Choroid plexus epithelial cell (primary cell): ENCODE data around the gene MACO1.

Source experiments
- DNase-seq: peaks from one replicate; pipeline ENCODE4 v3.0.0-alpha.2; 2010; ENCODE audit warnings: low read depth
- H3K4me3 ChIP-seq: 2 replicates; pipeline ENCODE4 v1.5.1; 2011; ENCODE audit warnings: low read depth, mild to moderate bottlenecking, control low read depth, low read length, moderate library complexity
- TF ChIP-seq, protein P1 (sequence below): conservative IDR thresholded peaks from 2 replicates; pipeline ENCODE4 v1.5.1; 2011; ENCODE audit warnings: low read depth, mild to moderate bottlenecking, control low read depth, inconsistent platforms, low read length, moderate library complexity

The MACO1 gene

DNA sequence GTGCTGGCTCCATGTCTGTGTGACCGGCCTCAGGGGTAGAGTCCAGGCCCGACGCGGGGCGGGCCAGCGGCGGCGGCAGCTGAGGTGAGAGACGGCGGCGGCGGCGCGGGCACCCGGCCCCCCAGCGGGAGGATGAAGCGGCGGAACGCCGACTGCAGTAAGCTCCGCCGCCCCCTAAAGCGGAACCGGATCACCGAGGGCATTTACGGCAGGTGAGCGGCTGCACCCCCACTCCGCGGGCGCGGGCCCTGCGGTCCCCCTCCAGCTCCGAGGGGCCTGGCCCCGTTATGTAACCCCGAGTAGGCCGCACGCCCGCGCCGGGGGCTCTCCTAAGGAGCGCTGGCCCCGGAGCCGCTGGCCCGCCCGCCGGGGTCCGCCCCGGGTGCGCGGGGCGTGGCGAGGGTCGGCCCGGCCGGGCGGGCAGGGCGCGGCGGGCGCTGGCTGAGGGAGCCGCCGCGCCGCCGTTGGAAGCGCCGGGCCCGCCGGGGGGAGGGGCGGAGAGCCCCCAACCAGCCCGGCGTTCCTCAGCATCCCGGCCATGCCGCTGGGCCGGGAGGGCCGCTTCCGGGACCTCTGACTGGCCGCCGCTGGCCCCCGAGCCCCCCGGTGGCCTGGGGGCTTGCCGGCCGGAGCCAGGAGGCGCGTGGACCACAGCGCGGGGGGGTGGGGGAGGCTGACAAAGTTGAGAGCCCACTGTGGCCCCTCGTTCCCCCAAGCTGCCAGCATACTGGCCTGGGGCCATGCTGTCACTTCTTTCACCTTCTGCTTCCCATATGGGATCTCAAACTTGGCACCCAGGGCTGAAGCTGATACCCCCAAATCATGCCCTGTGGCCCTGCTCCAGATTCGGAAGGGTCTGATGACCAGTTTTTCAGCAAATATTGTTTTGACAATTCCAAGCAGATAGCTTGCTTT lies 527 bp downstream of the MACO1 start:
- no peak for DNase-seq
- TF ChIP-seq, protein P1, sequence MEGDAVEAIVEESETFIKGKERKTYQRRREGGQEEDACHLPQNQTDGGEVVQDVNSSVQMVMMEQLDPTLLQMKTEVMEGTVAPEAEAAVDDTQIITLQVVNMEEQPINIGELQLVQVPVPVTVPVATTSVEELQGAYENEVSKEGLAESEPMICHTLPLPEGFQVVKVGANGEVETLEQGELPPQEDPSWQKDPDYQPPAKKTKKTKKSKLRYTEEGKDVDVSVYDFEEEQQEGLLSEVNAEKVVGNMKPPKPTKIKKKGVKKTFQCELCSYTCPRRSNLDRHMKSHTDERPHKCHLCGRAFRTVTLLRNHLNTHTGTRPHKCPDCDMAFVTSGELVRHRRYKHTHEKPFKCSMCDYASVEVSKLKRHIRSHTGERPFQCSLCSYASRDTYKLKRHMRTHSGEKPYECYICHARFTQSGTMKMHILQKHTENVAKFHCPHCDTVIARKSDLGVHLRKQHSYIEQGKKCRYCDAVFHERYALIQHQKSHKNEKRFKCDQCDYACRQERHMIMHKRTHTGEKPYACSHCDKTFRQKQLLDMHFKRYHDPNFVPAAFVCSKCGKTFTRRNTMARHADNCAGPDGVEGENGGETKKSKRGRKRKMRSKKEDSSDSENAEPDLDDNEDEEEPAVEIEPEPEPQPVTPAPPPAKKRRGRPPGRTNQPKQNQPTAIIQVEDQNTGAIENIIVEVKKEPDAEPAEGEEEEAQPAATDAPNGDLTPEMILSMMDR: no peak
- peak overlapping the region; percentile 81 for H3K4me3 ChIP-seq

DNA sequence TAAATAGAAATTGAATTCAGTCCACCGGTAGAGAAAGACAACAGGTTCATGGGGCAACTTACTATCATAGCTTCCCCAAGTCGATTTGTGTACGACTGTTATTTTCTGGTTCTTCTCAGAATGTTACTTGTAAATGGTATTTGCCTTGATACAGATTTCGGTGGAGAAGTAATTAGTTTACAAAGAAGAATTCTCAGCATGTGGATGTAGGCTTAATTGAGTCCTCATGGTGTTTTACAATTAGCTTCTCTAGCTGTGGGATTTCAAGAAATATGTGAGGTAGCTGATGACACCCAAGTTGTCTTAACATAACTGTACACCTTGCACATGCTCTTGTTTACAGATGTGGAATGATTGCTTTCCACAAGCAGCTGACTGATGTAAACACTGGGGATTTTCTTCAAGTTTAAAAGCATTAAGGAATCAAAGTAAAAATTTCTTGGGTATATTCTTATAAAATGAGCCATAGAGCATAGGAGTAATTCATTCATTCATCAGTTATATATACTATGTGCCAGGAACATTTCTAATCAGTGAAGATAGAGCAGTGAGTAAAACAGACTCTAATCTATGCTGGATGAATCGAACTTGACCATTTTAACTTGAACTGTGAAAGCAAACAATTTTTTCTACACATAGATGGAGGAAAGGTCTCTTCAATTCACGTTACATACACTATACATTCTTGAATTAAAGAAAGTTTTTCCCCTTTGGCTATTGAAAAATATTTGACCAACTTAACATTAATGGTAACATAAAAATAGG lies 1.4 kb downstream of the MACO1 start:
- TF ChIP-seq, protein P1: no peak
- no peak for DNase-seq
- H3K4me3 ChIP-seq: peak overlapping the region; percentile 81

DNA sequence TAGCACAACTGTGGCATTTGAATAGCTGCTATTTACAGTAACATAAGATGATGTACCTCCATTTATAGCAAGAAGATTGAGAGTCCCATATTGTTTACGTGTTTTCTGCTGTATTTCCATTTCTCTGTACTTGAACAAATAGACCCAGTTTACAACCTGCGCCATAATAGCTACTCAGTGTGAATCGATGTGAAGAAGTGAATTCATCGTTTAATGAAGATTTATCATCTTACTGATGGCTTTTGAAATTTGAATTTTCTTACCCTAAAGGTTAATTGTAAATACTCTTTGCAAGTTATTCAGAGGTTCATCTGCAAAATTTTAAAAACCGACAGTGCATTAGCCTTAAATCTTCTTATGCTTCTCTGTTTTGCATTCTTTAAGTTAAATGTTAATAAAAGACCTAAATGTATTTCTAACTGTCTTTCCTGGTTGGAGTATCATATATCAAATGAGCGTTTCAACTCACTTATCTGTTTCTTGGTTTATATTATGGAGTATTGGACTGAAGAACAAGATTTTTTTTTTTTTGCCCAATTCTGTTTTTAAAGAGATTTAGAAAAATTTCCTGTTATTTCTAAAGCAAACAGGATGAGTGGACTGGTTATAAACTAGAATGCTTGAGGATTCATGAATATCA lies 2.2 kb downstream of the MACO1 start:
- TF ChIP-seq, protein P1: no peak
- no peak overlapping the region for H3K4me3 ChIP-seq
- no peak for DNase-seq

DNA sequence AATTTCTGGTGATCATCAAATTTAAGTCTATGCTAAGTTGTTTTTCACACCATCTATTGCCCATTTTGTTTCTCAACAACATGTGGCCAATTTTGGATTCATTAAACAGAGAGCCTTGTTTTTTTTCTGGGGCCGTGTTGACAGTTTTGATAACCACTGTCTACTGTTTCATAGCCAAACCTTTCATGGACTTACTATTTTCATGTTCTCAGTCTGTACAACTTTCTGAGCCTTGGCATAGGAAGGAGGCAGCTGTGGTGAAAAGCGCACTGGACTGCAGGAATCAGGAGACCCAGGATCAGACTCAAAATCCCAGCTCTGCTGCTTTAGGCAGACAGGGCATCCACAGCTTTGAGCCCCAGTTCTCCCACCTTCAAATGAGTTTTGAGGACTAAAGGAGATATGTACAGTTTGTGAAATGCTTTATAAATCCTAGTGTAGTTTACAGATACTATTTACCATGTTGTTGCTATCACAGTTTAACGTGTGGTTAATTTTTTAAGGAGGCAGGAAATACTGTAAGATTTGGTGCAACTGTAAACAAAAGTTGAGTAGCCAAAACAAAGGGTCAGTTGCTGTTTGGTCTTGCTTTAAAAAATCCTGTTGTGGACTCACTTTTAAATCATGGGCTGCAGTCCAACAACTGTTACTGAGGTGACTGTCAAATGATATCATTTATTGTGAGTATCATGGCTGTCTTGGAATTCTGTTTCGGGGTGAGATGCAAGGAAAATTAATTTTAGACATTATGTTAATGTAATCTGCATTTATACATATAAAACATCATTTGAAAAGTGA lies 2.9 kb downstream of the MACO1 start:
- TF ChIP-seq, protein P1: no peak
- peak; percentile 28 for DNase-seq
- H3K4me3 ChIP-seq: peak overlapping the region; percentile 4

DNA sequence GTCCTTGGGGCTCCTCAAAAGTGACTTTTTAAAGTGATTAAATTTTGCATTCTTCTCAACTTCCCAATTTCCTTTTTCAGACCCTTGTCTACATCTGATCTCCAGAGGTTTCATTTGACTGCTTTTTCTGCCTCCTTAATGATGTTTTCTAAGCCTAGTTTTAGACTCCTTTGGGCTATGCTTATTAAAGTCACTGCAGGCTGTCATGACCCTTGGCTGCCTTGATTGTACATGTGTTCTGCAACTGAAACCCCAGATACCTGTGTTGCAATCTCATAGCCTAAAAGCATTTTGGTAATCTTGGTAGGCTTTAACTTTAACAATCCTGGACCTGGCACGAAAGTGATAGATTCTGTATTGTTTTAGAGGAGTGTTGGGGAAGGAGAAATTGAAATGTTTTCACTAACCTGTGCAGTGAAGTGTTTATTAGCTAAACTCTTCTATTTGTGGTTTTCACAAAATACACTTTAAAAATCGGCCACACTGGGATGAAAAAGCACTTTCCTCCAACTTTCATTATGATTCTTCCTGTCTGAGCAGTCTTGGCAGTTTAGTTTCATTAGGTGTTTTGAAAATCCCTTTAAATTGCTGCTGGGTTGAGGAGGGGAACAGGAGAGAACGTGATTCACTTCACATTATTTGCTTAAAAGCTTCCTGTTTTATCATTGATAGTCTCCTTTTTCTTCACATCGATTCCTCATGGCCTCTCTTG lies 4.9 kb downstream of the MACO1 start:
- DNase-seq: peak; percentile 43
- TF ChIP-seq, protein P1: no peak
- peak overlapping the region; percentile 1 for H3K4me3 ChIP-seq

DNA sequence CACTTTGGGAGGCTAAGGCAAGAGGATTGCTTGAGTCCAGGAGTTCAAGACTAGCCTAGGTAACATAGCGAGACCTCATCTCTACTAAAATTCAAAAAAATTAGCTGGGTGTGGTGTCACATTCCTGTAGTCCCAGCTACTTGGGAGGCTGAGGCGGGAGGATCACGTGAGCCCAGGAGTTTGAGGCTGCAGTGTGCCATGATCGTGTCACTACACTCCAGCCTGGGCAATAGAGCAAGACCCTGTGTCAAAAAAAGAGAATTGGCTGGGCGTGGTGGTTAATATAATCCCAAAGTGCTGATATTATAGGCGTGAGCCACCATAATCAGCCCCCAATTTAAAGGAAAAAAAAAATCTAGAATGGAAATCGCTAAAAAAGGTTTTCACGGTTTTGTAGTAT lies 7.0 kb downstream of the MACO1 start:
- no peak overlapping the region for H3K4me3 ChIP-seq
- TF ChIP-seq, protein P1: no peak
- no peak for DNase-seq
